Ovary (tissue), 9 donors: ENCODE results near the gene HORMAD1. TPM values are rescaled to one million over a fixed set of nuclear protein-coding genes. Genes with fewer than 3 reads are reported as not detected.

Experiments used
- DNase-seq, 5 donors: peaks; one replicate each; pipeline ENCODE4 v3.0.0-alpha.2; 2019 to 2020
- H3K27ac ChIP-seq, 2 donors: fragments of 200-600 bp; one replicate each; pipeline versions ENCODE4 v1.5.1 to v1.8.0; 2019 to 2022
- H3K27me3 ChIP-seq: fragments of 200-600 bp; one replicate; pipeline ENCODE4 v1.8.0; 2022
- H3K36me3 ChIP-seq: fragments of 200-600 bp; sonication (generic); one replicate; pipeline ENCODE4 v1.5.1; 2019
- H3K4me1 ChIP-seq: one replicate; pipeline ENCODE4 v1.8.1; 2013; ENCODE audit warnings: mild to moderate bottlenecking, moderate library complexity; ENCODE audit not compliant: insufficient read depth
- H3K4me3 ChIP-seq: fragments of 200-600 bp; sonication (generic); one replicate; pipeline ENCODE4 v1.5.1; 2017
- H3K9me3 ChIP-seq, 2 donors: fragments of 200-600 bp in 1 of 2; sonication (generic) in 1 of 2; one replicate each; pipeline versions ENCODE4 v1.5.1 to v1.8.1; 2013 to 2019; ENCODE audit warnings: mild to moderate bottlenecking in 1 of 2, moderate library complexity in 1 of 2
- CTCF ChIP-seq, 3 donors: fragments of 450-650 bp in 2 of 3; fragments of 200-600 bp in 1 of 3; IDR thresholded peaks; one replicate each; pipeline versions ENCODE4 v1.5.1 to v1.8.0; 2016 to 2022; ENCODE audit warnings: antibody characterized with exemption in 3 of 3, mild to moderate bottlenecking in 1 of 3
- EP300 ChIP-seq: sonication (generic); formaldehyde crosslinking; IDR thresholded peaks from one replicate; pipeline ENCODE4 v1.6.1; 2017; ENCODE audit warnings: antibody characterized with exemption
- POLR2A ChIP-seq: fragments of 450-650 bp; IDR thresholded peaks from one replicate; pipeline ENCODE4 v1.6.1; 2017; ENCODE audit warnings: antibody characterized with exemption, mild to moderate bottlenecking, moderate library complexity
- WGBS, 3 donors: extraction: QIAGEN DNeasy Blood & Tissue Kit in 1 of 3; methylation state at CpG; one replicate each; pipeline versions ENCODE4 v1.1.5 to v1.1.7; 2013 to 2017; 5-methylcytosine and 5-hydroxymethylcytosine counted together
- intact Hi-C, 4 donors: fragments of 100-400 bp; cut with DNase I; formaldehyde crosslinking; loops; one replicate each; pipeline versions ENCODE4 v1.11.0 to v1.15.1; 2022 to 2023
- polyA plus RNA-seq, 2 donors: library from polyadenylated mRNA; stranded (reverse); fragments of 200-250 nt in 1 of 2; fragments of 350-450 nt in 1 of 2; fragmentation: Illumina TruSeq in 1 of 2; extraction: RNeasy Lipid Tissue Mini Kit (QIAGEN cat#74804) in 1 of 2; gene quantifications; one replicate each; pipeline ENCODE4 v1.2.3, GENCODE V29; 2013 to 2014
- total RNA-seq, 7 donors: library from RNA; depleted of rRNA in 2 of 7; stranded (reverse); fragments of >200 nt in 2 of 7; fragmentation: NEBNext Ultra II Directional in 3 of 7; extraction: Animal tissue kit (Norgen Biotek cat#: 25700) in 3 of 7; gene quantifications; one replicate each; pipeline versions ENCODE4 v1.1.0 to v1.2.4, GENCODE V29; 2016 to 2023
- donor health status: DM: no; HTN: no; CAD: no; lungs with moderate emphysema.
- donor health status: DM: no; HTN: no; CAD: no.
- donor health status: Bipolar disorder and iron deficiency.
- donor health status: DM: yes; HTN: yes; CAD: no.
- donor health status: DM: no; HTN: no; CAD: no.
- donor health status: DM: yes; HTN: yes; CAD: no.

Gene HORMAD1
- total and polyA plus RNA-seq, 9 donors = 0.10 TPM; not detected in 8

- H3K27ac ChIP-seq = no peak overlapping the region
- intact Hi-C loops = no loop called here
- TF ChIP-seq POLR2A (no peak), CTCF (IDR thresholded peaks at IDR 0.05) (no peak)
- DNase-seq = no peak
- H3K27me3 ChIP-seq = no peaks in the 10 kb centered on the region
- no peak overlapping the region for H3K4me3 ChIP-seq
- WGBS, 3 donors = 88 to 95% (median 91%) methylated on average over 1 of the region's 1 CpG
- H3K36me3 ChIP-seq = no peaks in the 10 kb centered on the region
- no peaks in the 10 kb centered on the region for H3K9me3 ChIP-seq
- no peaks in the 10 kb centered on the region for H3K4me1 ChIP-seq
Measured at GRCh38 chr1:150706091-150706490, 14.6 kb downstream of the HORMAD1 start.

GRCh38 chr1:150703427-150703826, 17.3 kb downstream of the HORMAD1 start:
- no peaks in the 10 kb centered on the region for H3K36me3 ChIP-seq
- H3K27ac ChIP-seq = no peak overlapping the region
- DNase-seq = no peak
- no peaks in the 10 kb centered on the region for H3K9me3 ChIP-seq
- no peaks in the 10 kb centered on the region for H3K27me3 ChIP-seq
- intact Hi-C loops = no loop called here
- H3K4me3 ChIP-seq = no peak overlapping the region
- no peak for TF ChIP-seq EP300
- TF ChIP-seq CTCF (IDR thresholded peaks at IDR 0.05) = no peak
- TF ChIP-seq POLR2A = no peak
- no peaks in the 10 kb centered on the region for H3K4me1 ChIP-seq

- Histone ChIP-seq H3K27ac (peak within 1 kb of the TSS in 1 of 2 donors; percentile 43), H3K4me3 (peak within 1 kb of the TSS; percentile 56), H3K4me1 (no peaks in the 10 kb centered on the region), H3K27me3 (no peaks in the 10 kb centered on the region), H3K36me3 (no peaks in the 10 kb centered on the region), H3K9me3 (no peaks in the 10 kb centered on the region)
- no peak for TF ChIP-seq EP300
- peak; percentile 70 for TF ChIP-seq POLR2A
- TF ChIP-seq CTCF (IDR thresholded peaks at IDR 0.05) = peak in 1 of 3 donors; percentile 45
- 0 to 2% (median 2%) methylated on average over 18 of the region's 18 CpGs for WGBS, 3 donors
- peak; percentile 89 to 95 (median 89) for DNase-seq
- intact Hi-C loops = loop anchor here in 1 of 4 donors (10.0 kb wide), 1 partner anchor 142 kb away; no protein-coding TSS in a partner anchor
Measured at GRCh38 chr1:150696995-150697927, 23.4 kb downstream of the HORMAD1 start, which contains the start of gene GOLPH3L. TSS of gene GOLPH3L (minus strand) at chr1:150697154. CDS start at chr1:150694838, 2,316 bp downstream.

- 0 to 3% (median 0%) methylated on average over 6 of the region's 6 CpGs for WGBS, 3 donors
- no peaks in the 10 kb centered on the region for H3K27me3 ChIP-seq
- H3K4me3 ChIP-seq = peak overlapping the region; percentile 56
- intact Hi-C loops = loop anchor here in 1 of 4 donors (10.0 kb wide), 1 partner anchor 142 kb away; no protein-coding TSS in a partner anchor
- H3K9me3 ChIP-seq = no peaks in the 10 kb centered on the region
- no peak for DNase-seq
- H3K36me3 ChIP-seq = no peaks in the 10 kb centered on the region
- peak overlapping the region in 1 of 2 donors; percentile 41 for H3K27ac ChIP-seq
- no peaks in the 10 kb centered on the region for H3K4me1 ChIP-seq
- no peak for TF ChIP-seq POLR2A
- TF ChIP-seq EP300 = no peak
Measured at GRCh38 chr1:150696590-150696989, 24.1 kb downstream of the HORMAD1 start.

GRCh38 chr1:150696162-150696561, 24.5 kb downstream of the HORMAD1 start:
- H3K4me1 ChIP-seq = no peaks in the 10 kb centered on the region
- H3K9me3 ChIP-seq = no peaks in the 10 kb centered on the region
- no peaks in the 10 kb centered on the region for H3K27me3 ChIP-seq
- no peak overlapping the region for H3K27ac ChIP-seq
- DNase-seq = no peak
- WGBS, 3 donors = 15 to 28% (median 22%) methylated on average over 1 of the region's 1 CpG
- TF ChIP-seq POLR2A (no peak), EP300 (no peak), CTCF (IDR thresholded peaks at IDR 0.05) (no peak)
- H3K36me3 ChIP-seq = no peaks in the 10 kb centered on the region
- peak overlapping the region; percentile 56 for H3K4me3 ChIP-seq
- intact Hi-C loops = loop anchor here in 1 of 4 donors (10.0 kb wide), 1 partner anchor 141 kb away; no protein-coding TSS in a partner anchor
